Measurements from ENCODE around the gene PSRC1. TPM values are rescaled to one million over a fixed set of nuclear protein-coding genes. Genes with fewer than 3 reads are reported as not detected.
A peak's percentile ranks its signal among the peaks of the same experiment; 100 is the strongest.
"Not testable (repeated sequence)": the region's sequence is repeated elsewhere in the genome, so short reads cannot be mapped to it uniquely, and the experiment has no call there.

PSRC1 gene
- total RNA-seq, 1 experiment from 2014 or later = 65.2 TPM

DNA sequence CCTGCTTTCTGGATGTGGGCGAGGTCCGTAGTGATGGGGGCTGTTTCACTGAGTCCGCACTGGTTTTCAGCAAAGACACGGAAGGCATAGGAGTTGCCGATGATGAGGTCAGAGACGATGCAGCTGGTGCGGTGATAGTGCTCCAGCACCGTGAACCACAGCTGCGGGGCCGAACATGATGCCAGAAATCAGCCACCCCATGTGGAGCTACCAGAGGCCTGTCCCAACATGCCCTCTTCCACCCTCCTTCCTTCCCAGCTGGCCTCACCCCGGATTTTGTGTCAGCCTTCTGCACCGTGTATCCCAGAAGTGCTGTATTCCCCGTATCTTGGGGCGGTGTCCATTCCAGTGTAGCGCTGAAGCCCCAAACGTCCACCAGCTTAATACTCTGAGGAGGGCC lies 13.8 kb upstream of the PSRC1 start:
- no peak for DNase-seq (ENCODE audit: low read depth)

GRCh38 chr1:109295712-109296415 lies 12.9 kb upstream of the PSRC1 start:
- no peak for DNase-seq (ENCODE audit: low read depth)

DNA sequence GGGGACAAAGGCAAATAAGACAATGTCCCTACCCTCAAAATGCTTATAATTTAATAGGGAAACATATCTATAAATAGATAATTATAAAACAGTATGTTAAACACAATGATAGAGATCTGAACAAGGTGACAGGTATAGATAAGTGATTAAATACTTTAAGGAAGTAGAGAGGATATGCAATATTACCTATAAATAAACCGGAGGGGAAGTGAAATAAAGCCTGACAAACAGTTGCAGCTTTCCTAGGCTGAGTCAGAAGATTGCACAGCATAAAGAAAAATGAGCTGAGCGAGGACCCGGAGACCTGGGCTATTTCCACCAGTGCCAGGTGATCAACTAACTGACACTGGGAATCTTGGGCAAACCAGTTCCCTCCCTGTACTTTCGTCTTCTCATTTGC lies 11.5 kb upstream of the PSRC1 start:
- DNase-seq (ENCODE audit: low read depth) = no peak

- DNase-seq (ENCODE audit: low read depth) = no peak
Measured at GRCh38 chr1:109293026-109293425, 10.1 kb upstream of the PSRC1 start.

DNA sequence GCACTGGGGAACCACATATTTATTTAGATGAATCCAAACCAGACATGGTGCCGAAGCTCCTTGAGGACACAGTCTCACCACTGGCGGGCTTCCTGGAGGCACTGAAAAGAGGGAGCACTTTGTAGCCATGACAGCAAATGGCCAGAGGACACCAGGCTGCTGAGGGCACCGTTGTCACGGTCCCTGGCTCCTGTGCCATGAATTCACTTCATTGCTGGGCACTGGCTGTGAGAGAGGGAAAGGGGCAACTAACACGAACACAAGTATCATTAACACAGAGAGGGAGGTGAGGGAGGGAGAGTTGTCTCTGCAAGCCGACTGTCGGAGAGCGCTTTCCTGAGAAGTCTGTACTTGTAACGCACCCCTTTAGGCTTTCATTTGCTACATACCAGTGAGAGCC lies 9.4 kb upstream of the PSRC1 start:
- DNase-seq (ENCODE audit: low read depth) = no peak

DNA sequence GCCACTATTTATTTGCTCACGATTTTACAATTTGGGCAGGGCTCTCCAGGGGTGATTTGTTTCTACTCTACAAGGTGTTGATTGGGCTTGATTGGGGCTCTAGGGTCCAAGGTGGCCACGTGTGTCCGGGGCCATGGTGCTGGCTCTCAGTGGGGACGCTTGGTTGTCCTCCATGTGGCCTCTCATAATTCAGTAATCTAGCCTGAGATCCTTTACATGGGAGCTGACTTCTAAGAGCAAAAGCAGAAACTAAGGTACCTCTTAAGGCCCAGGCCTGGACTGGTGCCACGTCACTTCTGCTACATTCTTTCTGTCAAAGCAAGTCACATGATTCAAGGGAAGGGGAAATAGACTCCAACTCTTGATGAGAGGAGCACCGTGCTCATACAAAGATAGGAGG lies 8.1 kb upstream of the PSRC1 start:
- no peak for DNase-seq (ENCODE audit: low read depth)

DNA sequence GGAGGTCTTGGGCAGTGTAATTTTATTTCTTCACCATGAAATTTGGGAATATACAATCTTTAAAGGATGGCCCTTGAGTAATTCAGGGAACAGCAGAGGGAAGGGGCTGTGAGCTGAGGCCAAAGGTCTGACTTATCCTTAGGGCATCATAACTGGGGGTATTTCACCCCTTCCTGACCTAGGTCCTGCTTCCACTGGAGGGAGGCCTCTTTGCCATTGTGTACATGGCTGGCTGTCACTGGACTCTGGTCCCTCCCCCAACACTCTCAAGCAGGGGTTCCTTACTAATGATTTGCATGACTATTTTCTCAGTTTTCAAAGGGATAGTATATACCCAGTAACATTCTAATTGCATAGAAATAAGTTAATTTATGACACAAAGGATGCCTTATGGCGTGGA lies 7.2 kb upstream of the PSRC1 start:
- DNase-seq (ENCODE audit: low read depth) = no peak

DNA sequence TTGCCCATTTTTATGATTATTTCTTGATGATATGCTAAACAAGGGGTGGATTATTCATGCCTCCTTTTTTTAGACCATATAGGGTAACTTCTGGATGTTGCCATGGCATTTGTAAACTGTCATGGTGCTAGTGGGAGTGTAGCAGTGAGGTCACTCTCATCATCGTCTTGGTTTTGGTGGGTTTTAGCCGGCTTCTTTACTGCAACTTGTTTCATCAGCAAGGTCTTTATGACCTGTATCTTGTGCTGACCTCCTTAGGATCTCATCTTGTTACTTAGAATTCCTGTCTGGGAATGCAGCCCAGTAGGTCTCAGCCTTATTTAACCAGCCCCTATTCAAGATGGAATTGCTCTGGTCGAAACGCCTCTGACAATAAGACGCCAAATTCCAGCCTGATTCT lies 3.8 kb upstream of the PSRC1 start:
- not testable (repeated sequence) for DNase-seq (ENCODE audit: low read depth)

DNA sequence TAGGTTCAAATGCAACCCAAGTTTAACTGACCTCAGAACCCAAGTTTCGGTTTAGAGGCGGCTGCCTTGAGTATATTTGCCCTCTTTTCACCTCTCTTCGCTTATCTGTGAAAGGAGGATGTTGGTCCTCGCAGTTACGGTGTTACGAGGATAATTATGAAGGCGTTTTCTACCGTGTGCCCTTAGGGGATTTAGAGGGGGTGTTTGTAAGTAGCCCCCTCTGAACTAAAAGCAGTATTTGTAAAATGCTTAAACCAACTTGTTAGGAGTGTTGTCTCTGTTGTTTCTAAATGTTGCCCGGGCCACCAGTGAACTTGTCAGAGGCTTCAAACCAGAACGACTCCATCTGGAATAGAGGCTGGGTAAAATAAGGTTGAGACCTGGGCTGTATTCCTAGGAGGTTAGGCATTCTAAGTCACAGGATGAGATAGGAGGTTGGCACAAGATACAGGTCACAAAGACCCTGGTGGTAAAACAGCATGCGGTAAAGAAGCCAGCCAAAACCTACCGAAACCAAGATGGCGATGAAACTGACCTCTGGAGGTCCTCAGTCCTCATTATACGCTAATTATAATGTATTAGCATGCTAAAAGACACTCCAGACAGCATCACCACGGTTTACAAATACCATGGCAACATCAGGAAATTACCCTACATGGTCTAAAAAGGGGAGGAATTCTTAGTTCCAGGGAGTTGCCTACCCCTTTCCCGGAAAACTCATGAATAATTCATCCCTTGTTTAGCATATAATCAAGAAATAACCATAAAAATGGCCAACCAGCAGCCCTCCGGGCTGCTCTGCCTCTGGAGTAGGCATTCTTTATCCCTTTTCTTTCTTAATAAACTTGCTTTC lies 1.0 kb upstream of the PSRC1 start:
- DNase-seq (ENCODE audit: low read depth) = no peak

- no peak for DNase-seq (ENCODE audit: low read depth)
Measured at GRCh38 chr1:109282497-109282951, 421 bp downstream of the PSRC1 start.

DNA sequence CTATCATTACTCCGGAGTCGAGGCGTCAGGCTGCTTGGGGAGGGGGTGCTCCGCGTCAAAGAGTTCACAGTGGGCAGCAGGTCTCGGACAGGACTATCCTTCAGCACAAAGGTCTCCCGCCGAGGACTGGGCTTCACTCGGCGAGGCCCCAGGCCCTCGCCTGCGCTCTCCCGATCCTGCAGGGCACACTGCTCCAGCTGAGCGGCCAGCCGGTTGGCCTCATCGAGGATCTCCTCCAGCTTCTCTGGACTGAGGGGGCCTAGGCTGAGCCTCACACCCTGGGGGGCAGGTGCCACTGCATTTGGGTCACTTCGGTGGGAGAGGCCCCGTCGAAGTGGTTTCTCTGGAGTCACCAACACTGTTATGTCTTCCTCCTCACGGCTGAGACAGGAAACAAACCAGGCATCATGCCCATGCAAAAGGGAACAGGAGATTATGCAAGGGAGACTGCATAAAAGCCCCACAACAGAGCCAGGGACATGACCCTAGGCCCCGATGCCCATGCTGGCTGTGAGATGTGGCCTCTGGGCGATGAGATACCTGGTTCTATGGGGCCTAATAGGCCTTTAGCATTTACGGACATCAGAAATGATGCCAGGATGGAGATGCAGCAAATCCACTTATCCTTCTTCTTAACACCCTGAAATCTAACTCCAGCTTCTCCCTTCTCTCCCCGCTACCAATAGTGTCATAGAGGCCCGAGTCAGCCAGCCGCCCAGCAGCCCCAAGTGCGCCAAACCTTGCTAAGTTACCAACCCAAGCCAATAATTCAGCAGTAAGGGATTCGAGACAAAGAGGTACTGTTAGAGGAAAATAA lies 1.1 kb downstream of the PSRC1 start:
- no peak for DNase-seq (ENCODE audit: low read depth)

- DNase-seq (ENCODE audit: low read depth) = no peak
Measured at GRCh38 chr1:109280862-109281261, 2.1 kb downstream of the PSRC1 start.

GRCh38 chr1:109279615-109280278 lies 3.2 kb downstream of the PSRC1 start:
- DNase-seq (ENCODE audit: low read depth) = no peak

- peak; percentile 75 for DNase-seq (ENCODE audit: low read depth)
Measured at GRCh38 chr1:109277434-109278204, 5.3 kb downstream of the PSRC1 start.

DNA sequence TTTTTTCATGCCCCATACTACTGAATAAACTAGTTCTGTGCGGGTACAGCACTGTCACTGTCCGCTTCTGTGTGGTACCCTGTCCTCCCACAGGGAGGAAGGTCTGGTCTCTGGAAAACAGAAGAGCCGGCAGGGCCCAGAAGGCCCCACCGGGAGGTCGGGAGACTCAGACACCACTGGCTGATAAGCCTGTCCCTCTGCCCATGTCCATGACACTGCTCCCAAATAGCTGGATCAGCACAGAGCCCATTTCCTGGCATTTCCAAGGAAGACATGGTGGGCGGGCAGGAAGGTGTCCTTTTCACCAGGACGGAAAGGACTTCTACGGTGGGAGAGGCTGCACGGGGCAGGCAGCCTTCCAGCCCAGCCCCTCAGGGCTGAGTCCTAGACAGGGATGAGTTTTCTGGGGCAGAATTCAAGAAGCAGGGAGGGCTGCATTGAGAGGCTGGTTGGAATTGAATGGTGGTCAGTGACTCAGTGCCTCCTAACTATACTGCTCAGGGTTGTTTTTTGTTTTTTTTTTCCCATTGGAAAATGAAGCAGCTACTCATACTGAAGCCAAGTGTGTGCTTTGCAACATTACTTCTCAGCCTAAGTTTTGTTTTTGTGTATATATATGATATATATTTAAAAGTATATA lies 7.1 kb downstream of the PSRC1 start:
- peak; percentile 80 for DNase-seq (ENCODE audit: low read depth)

- DNase-seq (ENCODE audit: low read depth) = peak; percentile 66
Measured at GRCh38 chr1:109274533-109275476, 8.1 kb downstream of the PSRC1 start.

- no peak for DNase-seq (ENCODE audit: low read depth)
Measured at GRCh38 chr1:109273570-109274288, 9.2 kb downstream of the PSRC1 start.
